GM23338 (cell line): ENCODE data around the gene ARMC8. TPM values are rescaled to one million over a fixed set of nuclear protein-coding genes. Genes with fewer than 3 reads are reported as not detected.

Source experiments
- CREB1 ChIP-seq: fragments of 250-450 bp; sonication (Bioruptor Pico); IDR thresholded peaks from 2 replicates; pipeline ENCODE4 v1.5.0; 2020; ENCODE audit warnings: low read depth, mild to moderate bottlenecking, moderate library complexity
- REST ChIP-seq: IDR thresholded peaks from one replicate; pipeline ENCODE4 v1.6.1; 2018; ENCODE audit warnings: antibody characterized with exemption; ENCODE audit not compliant: unreplicated experiment
- STAT1 ChIP-seq: IDR thresholded peaks from one replicate; pipeline ENCODE4 v1.6.1; 2016; ENCODE audit warnings: antibody characterized with exemption; ENCODE audit not compliant: unreplicated experiment
- ZNF462 ChIP-seq: fragments of 250-450 bp; sonication (Bioruptor Pico); IDR thresholded peaks from 2 replicates; pipeline ENCODE4 v1.5.0; 2020; ENCODE audit warnings: mild to moderate bottlenecking, moderate library complexity
- polyA plus RNA-seq: library from polyadenylated mRNA; unstranded; fragments of >200 nt; fragmentation: Nextera tagmentation; extraction: Ambion mirVana; gene quantifications from 2 replicates; pipeline ENCODE4 v1.2.1, GENCODE V29; 2016
- total RNA-seq: library from RNA; depleted of rRNA; stranded (reverse); fragments of >200 nt; shearing (Covaris generic); gene quantifications from 2 replicates; pipeline ENCODE4 v1.2.3, GENCODE V29; 2014

ARMC8 gene
- total and polyA plus RNA-seq, 2 experiments from 2014 or later: 36.8 to 61.4 TPM

- no peak for TF ChIP-seq ZNF462 (CRISPR knock-in tag)
- TF ChIP-seq STAT1: no peak
- no peak for TF ChIP-seq REST
- no peak for TF ChIP-seq CREB1 (CRISPR knock-in tag)
Measured at GRCh38 chr3:138220788-138221187, 33.7 kb downstream of the ARMC8 start (continued).
